ENCODE data around the gene MELTF.

- TF ChIP-seq, protein P1, sequence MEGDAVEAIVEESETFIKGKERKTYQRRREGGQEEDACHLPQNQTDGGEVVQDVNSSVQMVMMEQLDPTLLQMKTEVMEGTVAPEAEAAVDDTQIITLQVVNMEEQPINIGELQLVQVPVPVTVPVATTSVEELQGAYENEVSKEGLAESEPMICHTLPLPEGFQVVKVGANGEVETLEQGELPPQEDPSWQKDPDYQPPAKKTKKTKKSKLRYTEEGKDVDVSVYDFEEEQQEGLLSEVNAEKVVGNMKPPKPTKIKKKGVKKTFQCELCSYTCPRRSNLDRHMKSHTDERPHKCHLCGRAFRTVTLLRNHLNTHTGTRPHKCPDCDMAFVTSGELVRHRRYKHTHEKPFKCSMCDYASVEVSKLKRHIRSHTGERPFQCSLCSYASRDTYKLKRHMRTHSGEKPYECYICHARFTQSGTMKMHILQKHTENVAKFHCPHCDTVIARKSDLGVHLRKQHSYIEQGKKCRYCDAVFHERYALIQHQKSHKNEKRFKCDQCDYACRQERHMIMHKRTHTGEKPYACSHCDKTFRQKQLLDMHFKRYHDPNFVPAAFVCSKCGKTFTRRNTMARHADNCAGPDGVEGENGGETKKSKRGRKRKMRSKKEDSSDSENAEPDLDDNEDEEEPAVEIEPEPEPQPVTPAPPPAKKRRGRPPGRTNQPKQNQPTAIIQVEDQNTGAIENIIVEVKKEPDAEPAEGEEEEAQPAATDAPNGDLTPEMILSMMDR (IDR thresholded peaks at IDR 0.05; ENCODE audit: poor library complexity), result no peak
- TF ChIP-seq EZH2phosphoT487 (IDR thresholded peaks at IDR 0.05; ENCODE audit: low read depth, severe bottlenecking, unreplicated experiment), result no peak
Observed at GRCh38 chr3:197014942-197015575, 14.6 kb downstream of the MELTF start.

Measured in hepatocyte (in vitro differentiated cells).